Lower lobe of right lung (tissue), 2 donors: ENCODE measurements around the gene SCYGR4. TPM values are rescaled to one million over a fixed set of nuclear protein-coding genes. Genes with fewer than 3 reads are reported as not detected.
"Not testable (repeated sequence)": the region's sequence is repeated elsewhere in the genome, so short reads cannot be mapped to it uniquely, and the experiment has no call there.

ENCODE experiments used
- ATAC-seq, 2 donors: fragments of 200-7000 bp; cut with Tn5 transposase; one replicate each; pipeline ENCODE4 v1.9.1; 2020 to 2022; ENCODE audit warnings: mild to moderate bottlenecking in 2 of 2, moderate library complexity in 2 of 2
- DNase-seq: peaks from one replicate; pipeline ENCODE4 v3.0.0-alpha.2; 2020
- H3K27ac ChIP-seq: fragments of 200-600 bp; one replicate; pipeline ENCODE4 v1.8.0; 2022
- H3K27me3 ChIP-seq: fragments of 200-600 bp; one replicate; pipeline ENCODE4 v1.8.0; 2022; ENCODE audit warnings: low read depth
- H3K36me3 ChIP-seq: fragments of 200-600 bp; one replicate; pipeline ENCODE4 v1.8.0; 2022; ENCODE audit warnings: mild to moderate bottlenecking
- H3K4me1 ChIP-seq: fragments of 200-600 bp; one replicate; pipeline ENCODE4 v1.8.0; 2022
- H3K4me3 ChIP-seq: fragments of 200-600 bp; one replicate; pipeline ENCODE4 v1.8.0; 2022; ENCODE audit warnings: mild to moderate bottlenecking
- H3K9me3 ChIP-seq: fragments of 200-600 bp; one replicate; pipeline ENCODE4 v1.8.0; 2022
- intact Hi-C: fragments of 100-400 bp; cut with DNase I; formaldehyde crosslinking; loops from one replicate; pipeline ENCODE4 v1.11.0; 2022
- total RNA-seq: library from RNA; stranded (reverse); fragmentation: NEBNext Ultra II Directional; extraction: Animal tissue kit (Norgen Biotek cat#: 25700); gene quantifications from one replicate; pipeline ENCODE4 v1.2.1, GENCODE V29; 2021
- TF ChIP-seq, protein P1 (sequence below): fragments of 200-600 bp; IDR thresholded peaks from one replicate; pipeline ENCODE4 v1.8.0; 2022; ENCODE audit warnings: antibody characterized with exemption, mild to moderate bottlenecking
- donor health status: DM: no; HTN: yes; CAD: no; lungs with severe emphysema.

The SCYGR4 gene
- total RNA-seq, 1 donor from 2014 or later: not detected

DNA sequence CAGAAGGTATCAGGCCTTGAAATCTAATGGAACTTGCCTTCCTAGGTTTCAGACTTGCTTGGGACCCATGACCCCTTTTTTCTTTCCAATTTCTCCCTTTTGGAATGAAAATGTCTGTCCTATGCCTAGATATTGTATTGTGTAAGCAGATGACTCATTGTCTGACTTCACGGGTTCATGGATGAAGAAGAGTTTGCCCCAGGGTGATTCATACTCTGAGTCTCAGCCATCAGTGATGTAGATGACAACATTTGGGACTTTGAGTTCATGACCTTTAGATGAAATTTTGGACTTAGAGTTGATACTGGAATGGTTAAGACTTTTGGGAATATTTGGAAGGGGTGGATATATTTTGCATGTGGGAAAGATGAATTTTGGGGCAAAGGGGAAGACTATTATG lies 38.2 kb downstream of the SCYGR4 start:
- no peaks in the 10 kb centered on the region for H3K27me3 ChIP-seq
- no peak overlapping the region for H3K4me3 ChIP-seq
- TF ChIP-seq, protein P1, sequence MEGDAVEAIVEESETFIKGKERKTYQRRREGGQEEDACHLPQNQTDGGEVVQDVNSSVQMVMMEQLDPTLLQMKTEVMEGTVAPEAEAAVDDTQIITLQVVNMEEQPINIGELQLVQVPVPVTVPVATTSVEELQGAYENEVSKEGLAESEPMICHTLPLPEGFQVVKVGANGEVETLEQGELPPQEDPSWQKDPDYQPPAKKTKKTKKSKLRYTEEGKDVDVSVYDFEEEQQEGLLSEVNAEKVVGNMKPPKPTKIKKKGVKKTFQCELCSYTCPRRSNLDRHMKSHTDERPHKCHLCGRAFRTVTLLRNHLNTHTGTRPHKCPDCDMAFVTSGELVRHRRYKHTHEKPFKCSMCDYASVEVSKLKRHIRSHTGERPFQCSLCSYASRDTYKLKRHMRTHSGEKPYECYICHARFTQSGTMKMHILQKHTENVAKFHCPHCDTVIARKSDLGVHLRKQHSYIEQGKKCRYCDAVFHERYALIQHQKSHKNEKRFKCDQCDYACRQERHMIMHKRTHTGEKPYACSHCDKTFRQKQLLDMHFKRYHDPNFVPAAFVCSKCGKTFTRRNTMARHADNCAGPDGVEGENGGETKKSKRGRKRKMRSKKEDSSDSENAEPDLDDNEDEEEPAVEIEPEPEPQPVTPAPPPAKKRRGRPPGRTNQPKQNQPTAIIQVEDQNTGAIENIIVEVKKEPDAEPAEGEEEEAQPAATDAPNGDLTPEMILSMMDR: no peak
- H3K36me3 ChIP-seq: no peaks in the 10 kb centered on the region
- intact Hi-C loops: no loop called here
- peaks cover 6% of the 10 kb centered on the region for H3K4me1 ChIP-seq
- H3K9me3 ChIP-seq: no peaks in the 10 kb centered on the region
- H3K27ac ChIP-seq: no peak overlapping the region
- peak; percentile 48 to 64 for ATAC-seq
- no peak for DNase-seq

DNA sequence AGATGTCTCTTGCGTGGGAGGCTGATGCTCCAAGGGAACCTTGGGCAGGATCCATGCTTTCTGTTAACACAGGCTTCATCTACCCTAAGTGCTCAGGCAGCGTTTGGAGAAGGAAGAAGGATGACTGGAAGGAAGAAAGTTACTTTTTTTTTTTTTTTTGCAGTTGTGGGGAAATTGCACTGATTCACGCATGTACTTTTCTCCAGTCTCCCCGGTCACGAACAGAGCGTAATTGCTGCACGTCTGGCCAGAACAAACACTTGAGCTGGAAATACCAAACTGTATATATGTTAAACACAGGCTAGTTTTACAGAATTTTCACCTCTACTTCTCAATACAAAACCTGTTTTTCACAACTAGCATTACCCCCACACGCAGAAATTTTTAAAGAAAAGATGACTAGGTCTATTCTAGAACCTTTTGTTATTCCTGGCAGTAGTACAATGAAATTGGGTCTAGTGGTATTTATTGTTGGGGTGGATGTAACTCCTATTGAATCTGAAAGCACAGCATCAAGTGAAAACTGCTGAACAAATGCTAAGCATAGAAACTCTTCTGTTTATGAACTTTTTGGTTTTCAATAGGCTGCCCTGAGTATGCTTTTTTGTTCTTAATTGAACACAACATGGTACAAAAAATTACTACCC lies 40.0 kb downstream of the SCYGR4 start:
- H3K4me1 ChIP-seq: peaks cover 6% of the 10 kb centered on the region
- no peaks in the 10 kb centered on the region for H3K27me3 ChIP-seq
- no peaks in the 10 kb centered on the region for H3K36me3 ChIP-seq
- H3K4me3 ChIP-seq: no peak overlapping the region
- intact Hi-C loops: no loop called here
- DNase-seq (no peak), ATAC-seq (peak in 1 of 2 donors; percentile 68)
- H3K27ac ChIP-seq: no peak overlapping the region
- TF ChIP-seq, protein P1: no peak
- H3K9me3 ChIP-seq: no peaks in the 10 kb centered on the region

DNA sequence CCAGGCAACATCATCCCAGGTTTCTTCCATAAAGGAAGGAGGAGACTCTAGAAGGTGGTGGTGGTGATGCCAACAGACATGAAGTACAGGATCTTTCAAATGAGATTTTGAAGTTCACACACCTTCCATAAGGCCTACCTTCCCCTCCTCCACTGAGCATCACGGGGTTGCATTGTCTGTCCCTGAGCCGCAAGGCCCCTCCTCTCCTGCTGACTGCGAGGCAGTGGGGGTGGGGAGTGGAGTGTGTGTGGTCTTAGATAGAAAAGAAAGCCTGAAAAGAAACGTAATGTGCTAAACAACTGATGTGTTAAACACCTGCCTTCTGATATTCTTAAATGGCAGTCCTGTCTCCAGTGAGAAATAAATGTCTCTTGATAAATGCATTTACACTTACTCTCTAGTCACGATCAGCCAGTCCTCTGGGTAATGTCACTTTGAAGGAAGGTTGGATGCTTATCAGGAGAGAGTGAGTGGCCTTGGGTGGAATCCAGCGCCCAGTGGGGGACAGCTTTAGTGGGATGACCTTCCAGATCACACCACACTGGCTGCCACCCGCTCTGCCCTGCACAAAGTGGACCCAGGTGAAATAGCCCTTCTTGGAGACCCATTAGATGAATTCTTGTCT lies 43.8 kb downstream of the SCYGR4 start:
- TF ChIP-seq, protein P1: no peak

DNA sequence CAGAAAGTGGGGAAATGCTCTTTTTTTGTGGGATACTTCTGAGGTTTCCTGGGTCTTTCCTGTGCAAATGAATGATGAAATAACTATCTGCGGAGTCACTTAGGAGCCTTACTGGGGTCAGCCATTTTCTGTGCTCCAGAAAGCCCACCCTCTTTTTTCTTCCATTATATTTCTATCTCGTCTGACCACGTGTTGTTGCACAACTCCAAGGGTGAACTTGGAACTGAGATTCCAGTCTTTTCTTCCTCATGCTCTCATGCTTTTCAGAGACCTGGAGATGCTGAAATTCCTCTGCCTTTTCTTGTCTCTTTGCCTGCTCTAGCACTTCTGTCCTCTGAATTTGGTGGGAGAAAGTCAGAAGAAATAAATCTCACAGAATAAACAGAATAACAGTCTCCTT lies 44.5 kb downstream of the SCYGR4 start:
- ATAC-seq: no peak

More for the DNA sequence above, 43.8 kb downstream of the SCYGR4 start:
- Histone ChIP-seq H3K4me3 (no peak overlapping the region), H3K27ac (no peak overlapping the region), H3K9me3 (no peaks in the 10 kb centered on the region), H3K27me3 (no peaks in the 10 kb centered on the region), H3K4me1 (peaks cover 6% of the 10 kb centered on the region), H3K36me3 (no peaks in the 10 kb centered on the region)
- intact Hi-C loops: no loop called here
- no peak for ATAC-seq
- DNase-seq: no peak

DNA sequence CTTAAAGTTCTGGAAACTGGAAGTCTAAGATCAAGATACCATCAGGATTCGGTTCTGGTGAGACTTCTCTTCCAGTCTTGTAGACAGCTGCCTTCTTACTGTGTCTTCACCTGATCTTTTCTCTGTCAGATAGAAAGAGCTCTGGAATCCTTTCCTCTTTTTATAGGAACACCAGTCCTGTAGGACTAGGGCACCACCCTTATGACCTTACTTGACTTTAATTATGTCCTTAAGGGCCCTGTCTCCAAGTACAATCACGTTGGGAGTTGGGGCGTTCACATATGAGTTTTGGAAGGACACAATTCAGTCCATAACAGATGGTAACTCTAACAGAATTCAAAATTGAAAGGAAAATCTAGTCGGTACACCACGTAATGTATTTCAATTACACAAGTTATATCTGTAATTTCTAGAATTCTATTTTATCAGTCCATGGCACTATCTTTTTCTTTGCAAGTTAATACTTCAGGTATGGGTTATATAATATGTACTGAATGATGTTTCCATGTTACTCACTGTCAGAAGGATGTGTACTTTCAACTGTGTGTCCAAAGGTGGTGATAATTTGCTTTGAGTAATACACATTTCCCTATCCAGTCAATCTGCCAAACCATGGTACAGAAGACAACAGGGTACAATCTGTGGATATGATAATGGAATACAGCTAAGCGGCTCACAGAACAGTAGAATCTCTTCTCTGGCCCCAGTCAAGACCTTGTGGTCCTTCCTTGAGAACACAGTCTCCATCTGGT lies 48.1 kb downstream of the SCYGR4 start:
- no peaks in the 10 kb centered on the region for H3K9me3 ChIP-seq
- DNase-seq (no peak), ATAC-seq (no peak)
- TF ChIP-seq, protein P1: no peak
- H3K36me3 ChIP-seq: no peaks in the 10 kb centered on the region
- no peak overlapping the region for H3K27ac ChIP-seq
- intact Hi-C loops: no loop called here
- no peaks in the 10 kb centered on the region for H3K27me3 ChIP-seq
- no peak overlapping the region for H3K4me3 ChIP-seq
- no peaks in the 10 kb centered on the region for H3K4me1 ChIP-seq

More for the DNA sequence above, 44.5 kb downstream of the SCYGR4 start:
- H3K4me3 ChIP-seq: no peak overlapping the region
- H3K27me3 ChIP-seq: no peaks in the 10 kb centered on the region
- DNase-seq: no peak
- no peaks in the 10 kb centered on the region for H3K9me3 ChIP-seq
- no peak overlapping the region for H3K27ac ChIP-seq
- intact Hi-C loops: no loop called here
- TF ChIP-seq, protein P1: no peak
- no peaks in the 10 kb centered on the region for H3K36me3 ChIP-seq
- peaks cover 6% of the 10 kb centered on the region for H3K4me1 ChIP-seq

DNA sequence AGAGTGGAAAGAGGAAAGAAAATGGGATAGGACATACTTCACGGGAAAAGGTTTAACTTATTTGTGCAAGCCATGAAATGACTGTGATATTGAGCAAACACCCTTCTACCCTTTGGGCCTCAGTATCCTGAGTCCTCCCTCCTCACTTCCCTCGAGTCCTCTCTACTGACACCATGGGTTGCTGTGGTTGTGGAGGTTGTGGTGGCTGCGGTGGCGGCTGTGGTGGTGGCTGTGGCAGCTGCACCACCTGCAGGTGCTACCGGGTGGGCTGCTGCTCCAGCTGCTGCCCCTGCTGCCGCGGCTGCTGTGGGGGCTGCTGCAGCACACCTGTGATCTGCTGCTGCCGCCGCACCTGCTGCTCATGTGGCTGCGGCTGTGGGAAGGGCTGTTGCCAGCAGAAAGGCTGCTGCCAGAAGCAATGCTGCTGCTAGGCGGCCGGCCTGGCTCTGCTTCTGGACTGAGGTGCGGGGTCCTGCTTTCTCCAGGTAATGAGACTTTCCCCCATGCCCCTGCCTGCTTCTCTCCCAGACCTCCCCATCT lies 49.4 kb downstream of the SCYGR4 start, which contains the start of gene SCYGR5:
Gene SCYGR5 (plus strand): TSS at position 174 of the 540 bp plus-strand sequence. CDS start 0 bp downstream, at position 174.
- H3K27me3 ChIP-seq, H3K4me1 ChIP-seq, intact Hi-C loops, H3K36me3 ChIP-seq, ATAC-seq, H3K9me3 ChIP-seq, H3K27ac ChIP-seq, H3K4me3 ChIP-seq, DNase-seq: not testable (repeated sequence)
